HCT116 (cell line): ENCODE results near the gene CDK18. TPM values are rescaled to one million over a fixed set of nuclear protein-coding genes. Genes with fewer than 3 reads are reported as not detected.

Experiments used
- ATAC-seq: fragments of 200-7000 bp; cut with Tn5 transposase; 2 replicates; pipeline ENCODE4 v1.9.1; 2020; ENCODE audit warnings: mild to moderate bottlenecking, moderate library complexity
- BruUV-seq: library from RNA; stranded (reverse); fragments of 400-500 nt; replicated peaks from 2 replicates; lab custom pipeline; 2021; lab: Mats Ljungman, UMichigan
- CTCF ChIA-PET: fragments of 300-600 bp; sonication (Branson Sonifier 250); formaldehyde crosslinking; loops from one replicate; lab custom pipeline; 2021; ENCODE audit warnings: antibody characterized with exemption; lab: Charles Lee
- POLR2A ChIA-PET: fragments of 300-600, 350-600 bp; sonication (Branson Sonifier 250); formaldehyde crosslinking; loops from one replicate; lab custom pipeline; 2021; ENCODE audit warnings: antibody characterized with exemption; lab: Charles Lee
- RAD21 ChIA-PET, 2 experiments: fragments of 300-600 bp; sonication (Branson Sonifier 250); formaldehyde crosslinking; loops; one replicate each; lab custom pipeline; 2023; ENCODE audit warnings: low total read pairs in 2 of 2; ENCODE audit not compliant: uncharacterized antibody in 2 of 2, unreplicated experiment in 2 of 2, low non-redundant PET in 1 of 2; lab: Charles Lee
- DNase-seq: peaks from one replicate; pipeline ENCODE4 v3.0.0-alpha.2; 2010; ENCODE audit warnings: low read depth, low spot score
- H2AFZ ChIP-seq: fragments of 200-600 bp; shearing (Covaris generic), sonication (generic); 2 replicates; pipeline ENCODE4 v1.6.1; 2017; ENCODE audit warnings: low read depth, mixed run types, mixed read lengths, antibody characterized with exemption, low read length; ENCODE audit not compliant: poor library complexity, severe bottlenecking
- H3K27ac ChIP-seq: 2 replicates; pipeline ENCODE4 v1.5.1; 2012; ENCODE audit warnings: low read depth, low read length
- H3K27me3 ChIP-seq: fragments of 200-600 bp; sonication (generic); 2 replicates; pipeline ENCODE4 v1.6.1; 2016; ENCODE audit warnings: mixed run types, low read length, mixed read lengths; ENCODE audit not compliant: insufficient read depth
- H3K36me3 ChIP-seq, 2 experiments: fragments of 200-500 bp in 1 of 2; fragments of 200-600 bp in 1 of 2; sonication (Bioruptor generic) in 1 of 2; sonication (generic) in 1 of 2; 2 replicates each; pipeline versions ENCODE4 v1.5.1 to v1.6.1; 2014 to 2016; ENCODE audit warnings: low read length in 2 of 2, inconsistent platforms in 1 of 2, mixed read lengths in 1 of 2, mixed run types in 1 of 2; ENCODE audit not compliant: insufficient read depth in 2 of 2, control insufficient read depth in 1 of 2
- H3K4me1 ChIP-seq, 2 experiments: fragments of 200-600 bp in 1 of 2; sonication (generic) in 1 of 2; 2 replicates each; pipeline versions ENCODE4 v1.5.1 to v1.6.1; 2012 to 2017; ENCODE audit warnings: low read length in 2 of 2, inconsistent platforms in 1 of 2, mild to moderate bottlenecking in 1 of 2, mixed read lengths in 1 of 2, mixed run types in 1 of 2, moderate library complexity in 1 of 2; ENCODE audit not compliant: insufficient read depth in 2 of 2, control insufficient read depth in 1 of 2
- H3K4me2 ChIP-seq: fragments of 200-600 bp; sonication (generic); 2 replicates; pipeline ENCODE4 v1.6.1; 2017; ENCODE audit warnings: mixed run types, low read length, mixed read lengths
- H3K4me3 ChIP-seq, 2 experiments: fragments of 200-600 bp in 1 of 2; sonication (generic) in 1 of 2; replicated peaks in 1 of 2; 2 replicates each; pipeline ENCODE4 v1.5.1; 2011 to 2016; ENCODE audit warnings: low read length in 2 of 2, control low read depth in 1 of 2, low read depth in 1 of 2, mild to moderate bottlenecking in 1 of 2, mixed read lengths in 1 of 2, mixed run types in 1 of 2
- H3K79me2 ChIP-seq: fragments of 200-600 bp; sonication (generic); 2 replicates; pipeline ENCODE4 v1.6.1; 2017; ENCODE audit warnings: mild to moderate bottlenecking, mixed run types, low read length, moderate library complexity, mixed read lengths; ENCODE audit not compliant: insufficient read depth
- H3K9ac ChIP-seq: fragments of 200-600 bp; sonication (generic); 2 replicates; pipeline ENCODE4 v1.6.1; 2016; ENCODE audit warnings: low read length, mixed read lengths
- H3K9me2 ChIP-seq: fragments of 200-600 bp; sonication (generic), shearing (Covaris generic); 2 replicates; pipeline ENCODE4 v1.6.1; 2017; ENCODE audit warnings: mixed run types, mild to moderate bottlenecking, moderate library complexity; ENCODE audit not compliant: insufficient read depth
- H3K9me3 ChIP-seq, 2 experiments: fragments of 200-500 bp in 1 of 2; fragments of 200-600 bp in 1 of 2; sonication (Bioruptor generic) in 1 of 2; sonication (generic) in 1 of 2; 2 replicates each; pipeline ENCODE4 v1.6.1; 2014 to 2017; ENCODE audit warnings: low read length in 2 of 2, mixed read lengths in 2 of 2, inconsistent platforms in 1 of 2, low read depth in 1 of 2, mild to moderate bottlenecking in 1 of 2, mixed run types in 1 of 2, moderate library complexity in 1 of 2; ENCODE audit not compliant: control insufficient read depth in 1 of 2, insufficient read depth in 1 of 2
- H4K20me1 ChIP-seq: fragments of 200-600 bp; sonication (generic), shearing (Covaris generic); 2 replicates; pipeline ENCODE4 v1.6.1; 2017; ENCODE audit warnings: mixed run types, mild to moderate bottlenecking, moderate library complexity; ENCODE audit not compliant: insufficient read depth
- EZH2phosphoT487 ChIP-seq: fragments of 200-600 bp; IDR thresholded peaks from 2 replicates; pipeline ENCODE4 v1.6.1; 2018; ENCODE audit warnings: antibody characterized with exemption, borderline replicate concordance
- POLR2A ChIP-seq: IDR thresholded peaks from 2 replicates; pipeline ENCODE4 v1.7.0; 2011; ENCODE audit warnings: borderline replicate concordance; ENCODE audit not compliant: insufficient read depth, insufficient read length; ENCODE audit errors: extremely low read depth
- RAD21 ChIP-seq: IDR thresholded peaks from 2 replicates; pipeline ENCODE4 v1.6.1; 2012; ENCODE audit warnings: low read depth, mild to moderate bottlenecking
- TCF7L2 ChIP-seq: IDR thresholded peaks from 2 replicates; pipeline ENCODE4 v1.7.0; 2011; ENCODE audit warnings: borderline replicate concordance, inconsistent platforms; ENCODE audit not compliant: insufficient read depth, insufficient read length; ENCODE audit errors: extremely low read depth
- intact Hi-C: fragments of 100-400 bp; cut with micrococcal nuclease; formaldehyde crosslinking; loops from 2 replicates; pipeline ENCODE4 v1.10.0; 2022
- total RNA-seq: library from RNA; stranded (reverse); gene quantifications from one replicate; pipeline ENCODE4 v1.2.1, GENCODE V29; 2021; ENCODE audit not compliant: unreplicated experiment
- TF ChIP-seq, protein P1 (sequence below): IDR thresholded peaks from 2 replicates; pipeline ENCODE4 v1.6.1; 2012

The CDK18 gene
- total RNA-seq, 1 experiment from 2014 or later, result 32.0 TPM

DNA sequence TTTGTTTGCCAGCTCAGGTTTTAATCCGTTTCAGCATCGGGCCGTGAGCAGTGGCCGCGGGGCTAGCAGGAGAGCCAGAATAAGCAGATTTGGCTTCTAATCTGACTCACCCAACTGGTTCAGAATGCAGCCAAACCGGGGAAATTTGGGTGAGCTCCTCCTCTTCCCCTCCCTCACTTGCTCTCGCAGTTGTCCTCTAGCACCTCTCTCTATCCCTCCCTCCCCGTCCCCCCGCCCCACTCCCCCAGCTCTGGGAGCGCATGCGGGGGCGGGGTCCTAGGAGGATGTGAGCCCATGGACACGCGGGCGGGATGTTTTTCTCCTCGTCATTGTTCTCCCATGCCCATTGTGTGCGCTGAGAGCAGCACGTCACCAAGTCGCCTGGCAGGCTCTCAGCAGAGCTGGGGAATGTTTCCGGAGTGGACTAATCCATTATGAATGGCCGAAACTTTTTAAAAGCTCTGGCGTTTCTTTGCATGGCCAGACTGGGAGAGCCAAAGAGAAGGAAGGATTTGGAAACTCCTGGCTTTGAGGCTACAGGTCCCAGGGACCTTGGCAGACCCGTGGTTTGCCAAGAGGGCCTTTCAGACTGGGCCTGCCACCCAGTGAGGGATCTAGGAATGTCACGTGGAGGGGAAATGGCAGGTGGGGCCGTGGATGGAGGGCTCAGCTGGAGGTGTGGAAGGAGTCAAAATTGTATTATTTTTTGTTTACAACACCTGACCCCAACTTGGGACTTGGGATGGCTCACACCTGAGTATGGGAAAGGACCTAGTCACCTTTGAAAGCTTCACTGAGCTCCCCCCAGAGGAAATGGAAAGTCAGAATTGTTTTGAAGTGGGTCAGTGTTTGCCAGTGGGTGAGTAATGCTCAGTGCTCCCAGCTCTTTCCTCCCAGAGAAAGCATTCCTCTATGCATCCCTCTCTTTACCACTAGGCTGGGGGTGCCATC lies 39.2 kb downstream of the CDK18 start:
- peak; percentile 57 for ATAC-seq
- H3K27me3 ChIP-seq, result no peaks in the 10 kb centered on the region; the same call in 1 of the 2 replicates
- no peak overlapping the region for H3K4me3 ChIP-seq
- no peaks in the 10 kb centered on the region for H3K36me3 ChIP-seq
- no peak for TF ChIP-seq EZH2phosphoT487
- TF ChIP-seq RAD21, result peak; percentile 7; the same call in 1 of the 2 replicates
- TF ChIP-seq TCF7L2, result no peak
- no peak for TF ChIP-seq POLR2A
- TF ChIP-seq, protein P1, sequence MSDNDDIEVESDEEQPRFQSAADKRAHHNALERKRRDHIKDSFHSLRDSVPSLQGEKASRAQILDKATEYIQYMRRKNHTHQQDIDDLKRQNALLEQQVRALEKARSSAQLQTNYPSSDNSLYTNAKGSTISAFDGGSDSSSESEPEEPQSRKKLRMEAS, result no peak
- BruUV-seq, result no TSS peak
- intact Hi-C loops, result no loop called here
- no peak overlapping the region for H2AFZ ChIP-seq
- H3K79me2 ChIP-seq, result no peaks in the 10 kb centered on the region
- ChIA-PET POLR2A (no interaction called here), CTCF (interaction anchor here (0.9 to 1.3 kb wide), 3 partner anchors 8 to 19 kb away, joined by 3 read pairs; no protein-coding TSS in a partner anchor), RAD21 (interaction anchor here in 1 of 2 experiments (0.6 kb wide), 1 partner anchor 114 kb away, joined by 4 read pairs; no protein-coding TSS in a partner anchor)
- no peak overlapping the region for H3K9ac ChIP-seq
- no peaks in the 10 kb centered on the region for H3K9me3 ChIP-seq
- no peaks in the 10 kb centered on the region for H3K9me2 ChIP-seq
- H3K4me2 ChIP-seq, result no peak overlapping the region; the same call in 1 of the 2 replicates
- no peak for DNase-seq
- no peak overlapping the region for H3K27ac ChIP-seq
- peaks cover 0 to 8% of the 10 kb centered on the region in 2 experiments; a peak in 1 of 4 replicates for H3K4me1 ChIP-seq
- no peaks in the 10 kb centered on the region for H4K20me1 ChIP-seq
